Skeletal muscle tissue (tissue), 4 donors: ENCODE measurements around the gene R3HDM2. TPM values are rescaled to one million over a fixed set of nuclear protein-coding genes. Genes with fewer than 3 reads are reported as not detected.

Source experiments
- H3K27ac ChIP-seq: one replicate; pipeline ENCODE4 v1.7.0; 2013; ENCODE audit warnings: mild to moderate bottlenecking, low read depth, low read length, inconsistent platforms
- H3K27me3 ChIP-seq, 3 donors: one replicate each; pipeline ENCODE4 v1.7.0; 2013; ENCODE audit warnings: low read length in 3 of 3; ENCODE audit not compliant: control insufficient read depth in 3 of 3, insufficient read depth in 3 of 3
- H3K36me3 ChIP-seq, 3 donors: one replicate each; pipeline ENCODE4 v1.7.0; 2013; ENCODE audit warnings: low read length in 3 of 3; ENCODE audit not compliant: control insufficient read depth in 3 of 3, insufficient read depth in 3 of 3
- H3K4me1 ChIP-seq, 3 donors: one replicate each; pipeline ENCODE4 v1.7.0; 2013; ENCODE audit warnings: low read length in 3 of 3, mild to moderate bottlenecking in 3 of 3; ENCODE audit not compliant: control insufficient read depth in 3 of 3, insufficient read depth in 3 of 3
- H3K4me3 ChIP-seq, 3 donors: one replicate each; pipeline ENCODE4 v1.7.0; 2013; ENCODE audit warnings: low read length in 3 of 3
- H3K9ac ChIP-seq, 3 donors: one replicate each; pipeline ENCODE4 v1.7.0; 2013; ENCODE audit warnings: low read length in 3 of 3, mild to moderate bottlenecking in 3 of 3, moderate library complexity in 2 of 3, low read depth in 1 of 3
- H3K9me3 ChIP-seq, 3 donors: one replicate each; pipeline ENCODE4 v1.7.0; 2013; ENCODE audit warnings: low read length in 3 of 3; ENCODE audit not compliant: control insufficient read depth in 3 of 3
- total RNA-seq: library from RNA; depleted of rRNA; stranded (reverse); fragments of >200 nt; gene quantifications from one replicate; pipeline ENCODE4 v1.2.3, GENCODE V29; 2014
- donor health status: Osteomylitis.

The R3HDM2 gene
- total RNA-seq, 1 donor from 2014 or later, result 9.9 TPM

GRCh38 chr12:57240066-57240921, 190.5 kb downstream of the R3HDM2 start:
- peak overlapping the region; percentile 54 to 73 (median 66) for H3K4me3 ChIP-seq
- peak overlapping the region; percentile 25 for H3K27ac ChIP-seq
- H3K36me3 ChIP-seq, result peaks cover 10 to 14% (median 14%) of the 10 kb centered on the region in 3 donors
- peaks cover 59 to 80% (median 74%) of the 10 kb centered on the region in 3 donors for H3K4me1 ChIP-seq
- peak overlapping the region in 2 of 3 donors; percentile 38 to 54 for H3K9ac ChIP-seq
- H3K9me3 ChIP-seq, result no peaks in the 10 kb centered on the region
- peaks cover 29 to 57% (median 39%) of the 10 kb centered on the region in 3 donors for H3K27me3 ChIP-seq

- peaks cover 29 to 57% (median 39%) of the 10 kb centered on the region in 3 donors for H3K27me3 ChIP-seq
- H3K9ac ChIP-seq, result peak overlapping the region in 1 of 3 donors; percentile 54
- peak overlapping the region; percentile 54 to 73 (median 66) for H3K4me3 ChIP-seq
- H3K4me1 ChIP-seq, result peaks cover 54 to 73% (median 69%) of the 10 kb centered on the region in 3 donors
- no peaks in the 10 kb centered on the region for H3K9me3 ChIP-seq
- peaks cover 5 to 10% (median 9%) of the 10 kb centered on the region in 3 donors for H3K36me3 ChIP-seq
- peak overlapping the region; percentile 25 for H3K27ac ChIP-seq
Measured at GRCh38 chr12:57239587-57240065, 191.2 kb downstream of the R3HDM2 start.

GRCh38 chr12:57238854-57239554, 191.8 kb downstream of the R3HDM2 start:
- H3K9me3 ChIP-seq, result no peaks in the 10 kb centered on the region
- H3K4me1 ChIP-seq, result peaks cover 47 to 70% (median 63%) of the 10 kb centered on the region in 3 donors
- H3K27ac ChIP-seq, result no peak overlapping the region
- peaks cover 6 to 10% (median 8%) of the 10 kb centered on the region in 3 donors for H3K36me3 ChIP-seq
- peak overlapping the region; percentile 34 to 79 (median 51) for H3K9ac ChIP-seq
- peak overlapping the region; percentile 66 to 76 (median 73) for H3K4me3 ChIP-seq
- H3K27me3 ChIP-seq, result peaks cover 29 to 57% (median 39%) of the 10 kb centered on the region in 3 donors

- H3K27ac ChIP-seq, result no peak overlapping the region
- H3K27me3 ChIP-seq, result peaks cover 29 to 54% (median 37%) of the 10 kb centered on the region in 3 donors
- H3K4me3 ChIP-seq, result peak overlapping the region; percentile 66 to 76 (median 73)
Measured at GRCh38 chr12:57237932-57238853, 192.7 kb downstream of the R3HDM2 start.

GRCh38 chr12:57237596-57237931, 193.3 kb downstream of the R3HDM2 start:
- H3K36me3 ChIP-seq, result peaks cover 19 to 21% (median 20%) of the 10 kb centered on the region in 3 donors
- peaks cover 29 to 49% (median 31%) of the 10 kb centered on the region in 3 donors for H3K27me3 ChIP-seq
- no peak overlapping the region for H3K27ac ChIP-seq
- H3K4me3 ChIP-seq, result no peak overlapping the region
- H3K9me3 ChIP-seq, result no peaks in the 10 kb centered on the region
- peaks cover 35 to 62% (median 49%) of the 10 kb centered on the region in 3 donors for H3K4me1 ChIP-seq
- peak overlapping the region in 1 of 3 donors; percentile 25 for H3K9ac ChIP-seq

More at GRCh38 chr12:57237932-57238853, 192.7 kb downstream of the R3HDM2 start:
- peaks cover 41 to 68% (median 56%) of the 10 kb centered on the region in 3 donors for H3K4me1 ChIP-seq
- H3K9me3 ChIP-seq, result no peaks in the 10 kb centered on the region
- peak overlapping the region; percentile 34 to 79 (median 51) for H3K9ac ChIP-seq
- H3K36me3 ChIP-seq, result peaks cover 13 to 14% (median 14%) of the 10 kb centered on the region in 3 donors

GRCh38 chr12:57236925-57237595, 193.8 kb downstream of the R3HDM2 start:
- Histone ChIP-seq H3K4me1 (peaks cover 34 to 57% (median 46%) of the 10 kb centered on the region in 3 donors), H3K27ac (peak overlapping the region; percentile 51), H3K27me3 (peaks cover 26 to 47% (median 29%) of the 10 kb centered on the region in 3 donors), H3K36me3 (peaks cover 24 to 26% (median 25%) of the 10 kb centered on the region in 3 donors), H3K4me3 (peak overlapping the region; percentile 10 to 49 (median 48)), H3K9me3 (no peaks in the 10 kb centered on the region), H3K9ac (peak overlapping the region in 1 of 3 donors; percentile 62)

GRCh38 chr12:57236201-57236924, 194.5 kb downstream of the R3HDM2 start:
- Histone ChIP-seq H3K27ac (peak overlapping the region; percentile 51), H3K9ac (peak overlapping the region in 1 of 3 donors; percentile 62), H3K27me3 (peaks cover 21 to 40% (median 29%) of the 10 kb centered on the region in 3 donors)

GRCh38 chr12:57235728-57236131, 195.1 kb downstream of the R3HDM2 start:
- Histone ChIP-seq H3K36me3 (peaks cover 29 to 31% (median 30%) of the 10 kb centered on the region in 3 donors), H3K27ac (peak overlapping the region; percentile 32), H3K9me3 (no peaks in the 10 kb centered on the region), H3K4me3 (peak overlapping the region in 1 of 3 donors; percentile 45), H3K4me1 (peaks cover 28 to 56% (median 35%) of the 10 kb centered on the region in 3 donors), H3K27me3 (peaks cover 15 to 34% (median 25%) of the 10 kb centered on the region in 3 donors), H3K9ac (peak overlapping the region in 1 of 3 donors; percentile 62)

More at GRCh38 chr12:57236201-57236924, 194.5 kb downstream of the R3HDM2 start:
- H3K4me3 ChIP-seq, result peak overlapping the region; percentile 10 to 49 (median 48)
- H3K4me1 ChIP-seq, result peaks cover 30 to 56% (median 39%) of the 10 kb centered on the region in 3 donors
- no peaks in the 10 kb centered on the region for H3K9me3 ChIP-seq
- H3K36me3 ChIP-seq, result peaks cover 29 to 31% (median 30%) of the 10 kb centered on the region in 3 donors
